ENCODE results near the gene AANAT.
A peak's percentile ranks its signal among the peaks of the same experiment; 100 is the strongest.

Gene AANAT

GRCh38 chr17:76467366-76467765, at the start of gene AANAT:
Gene AANAT, plus strand, starts transcription at chr17:76467603. Its CDS starts 1,144 bp downstream, at chr17:76468747.
- no peak for DNase-seq

- no peak for DNase-seq
Measured at GRCh38 chr17:76419576-76420260, 47.7 kb upstream of the AANAT start.

GRCh38 chr17:76420356-76421043, 46.9 kb upstream of the AANAT start:
- DNase-seq: no peak

GRCh38 chr17:76421044-76421407, 46.4 kb upstream of the AANAT start:
- no peak for DNase-seq

GRCh38 chr17:76422406-76422805, 45.0 kb upstream of the AANAT start:
- no peak for DNase-seq

GRCh38 chr17:76422860-76423259, 44.5 kb upstream of the AANAT start:
- DNase-seq: no peak

- DNase-seq: no peak
Measured at GRCh38 chr17:76426853-76427252, 40.5 kb upstream of the AANAT start.

GRCh38 chr17:76427501-76428231, 39.7 kb upstream of the AANAT start:
- DNase-seq: no peak

- no peak for DNase-seq
Measured at GRCh38 chr17:76428511-76428910, 38.9 kb upstream of the AANAT start.

- no peak for DNase-seq
Measured at GRCh38 chr17:76431509-76431908, 35.9 kb upstream of the AANAT start.

GRCh38 chr17:76432004-76432403, 35.4 kb upstream of the AANAT start:
- no peak for DNase-seq

GRCh38 chr17:76432712-76433336, 34.6 kb upstream of the AANAT start:
- peak; percentile 28 for DNase-seq

- no peak for DNase-seq
Measured at GRCh38 chr17:76433693-76434092, 33.7 kb upstream of the AANAT start.

- no peak for DNase-seq
Measured at GRCh38 chr17:76434870-76435269, 32.5 kb upstream of the AANAT start.

- DNase-seq: no peak
Measured at GRCh38 chr17:76435751-76436150, 31.7 kb upstream of the AANAT start.

GRCh38 chr17:76437467-76438402, 29.7 kb upstream of the AANAT start:
- no peak for DNase-seq

- DNase-seq: no peak
Measured at GRCh38 chr17:76438906-76439305, 28.5 kb upstream of the AANAT start.

- no peak for DNase-seq
Measured at GRCh38 chr17:76439314-76439928, 28.0 kb upstream of the AANAT start.

- no peak for DNase-seq
Measured at GRCh38 chr17:76440751-76441362, 26.5 kb upstream of the AANAT start.

- DNase-seq: no peak
Measured at GRCh38 chr17:76441686-76442340, 25.6 kb upstream of the AANAT start.

Data from activated CD4-positive, alpha-beta T cell treated with anti-CD3 and anti-CD28 coated beads, Interleukin-2, Interleukin-6, amounts not matched to agents 100 ng/mL and 50 ng/mL, durations not matched to agents 16 hours and 8 hours (primary cell).